ENCODE results near the gene DOK6.

GRCh38 chr18:69894467-69894866 is 493.8 kb downstream of the DOK6 start:
- TF ChIP-seq POLR2A (IDR thresholded peaks at IDR 0.05; ENCODE audit: low read depth, low read length) (no peak), POLR2AphosphoS5 (IDR thresholded peaks at IDR 0.05; ENCODE audit: low read depth, low read length) (no peak), PAX5 (IDR thresholded peaks at IDR 0.05; ENCODE audit: insufficient read depth, low read length, severe bottlenecking) (no peak), TAF1 (IDR thresholded peaks at IDR 0.05; ENCODE audit: low read depth, low read length) (no peak), SPI1 (IDR thresholded peaks at IDR 0.05; ENCODE audit: low read depth, low read length) (no peak), POU2F2 (IDR thresholded peaks at IDR 0.05; ENCODE audit: low read depth, low read length) (no peak)

Data from GM12891 (cell line).